GM21526 (cell line): Measurements from ENCODE around the gene KCNMB1.
A peak's percentile ranks its signal among the peaks of the same experiment; 100 is the strongest.

ENCODE experiments used
- ATAC-seq: cut with Tn5 transposase; IDR thresholded peaks from one replicate; pipeline ENCODE4 v1.9.1; 2021; ENCODE audit warnings: moderate library complexity; ENCODE audit not compliant: unreplicated experiment, low FRiP score

KCNMB1 gene, protein sequence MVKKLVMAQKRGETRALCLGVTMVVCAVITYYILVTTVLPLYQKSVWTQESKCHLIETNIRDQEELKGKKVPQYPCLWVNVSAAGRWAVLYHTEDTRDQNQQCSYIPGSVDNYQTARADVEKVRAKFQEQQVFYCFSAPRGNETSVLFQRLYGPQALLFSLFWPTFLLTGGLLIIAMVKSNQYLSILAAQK

DNA sequence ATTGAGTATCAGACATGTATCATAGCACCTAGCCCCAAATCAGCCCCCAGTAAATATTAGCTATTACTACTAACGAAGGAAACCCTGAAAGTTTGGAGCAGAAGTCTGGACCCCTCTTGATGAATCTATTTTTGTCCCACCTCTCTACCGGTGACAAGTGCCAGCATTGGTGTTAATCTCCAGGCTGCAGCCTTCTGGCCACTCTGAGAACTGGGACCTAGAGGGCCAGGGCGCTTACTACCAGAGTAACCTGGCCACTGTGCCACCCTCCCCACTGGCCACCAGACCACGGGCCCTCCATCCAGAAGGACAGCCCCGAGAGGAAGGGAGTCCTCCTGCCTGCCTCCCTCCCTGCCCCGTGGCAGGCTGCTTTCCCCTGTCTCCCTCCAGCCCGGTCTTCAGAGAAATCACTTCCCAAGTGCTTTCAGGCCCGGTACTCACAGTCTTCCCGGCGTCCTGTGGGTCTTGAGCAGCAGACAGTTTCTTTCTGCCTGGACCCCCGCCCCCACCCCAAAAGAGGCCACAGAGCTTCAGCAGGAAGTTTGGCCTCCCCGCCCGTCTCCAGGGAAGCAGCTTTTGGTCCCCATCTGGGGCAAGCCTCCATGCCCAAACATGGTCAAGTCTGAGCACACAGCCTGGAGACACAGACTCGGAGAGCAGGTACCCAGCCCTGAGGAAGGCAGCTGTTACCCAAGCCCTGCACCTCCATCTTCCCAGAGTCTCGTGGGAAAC, at the start of gene KCNMB1:
KCNMB1 (minus strand) TSS at position 550 of the 732 bp plus-strand sequence. CDS start 3,920 bp downstream, outside the sequence.
- ATAC-seq, result no peak

DNA sequence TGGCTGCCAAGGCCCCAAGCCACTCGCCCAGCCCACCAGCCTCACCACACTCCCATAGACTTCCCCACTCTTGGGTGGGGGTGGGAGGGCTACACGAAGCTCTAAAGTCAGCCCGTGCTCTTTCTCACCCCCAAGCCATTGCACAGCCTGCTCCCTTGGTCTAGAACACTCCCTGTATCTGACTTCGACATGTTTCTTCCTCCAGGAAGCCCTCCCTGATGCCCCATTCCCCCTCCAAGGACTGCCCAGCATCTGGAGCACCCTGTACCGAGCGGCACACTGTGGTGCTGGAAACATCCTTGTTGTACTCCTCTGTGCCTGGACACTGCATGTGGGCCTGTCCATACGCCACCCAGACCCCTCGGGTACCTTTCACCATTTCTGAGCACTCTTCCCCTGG, 49.4 kb upstream of the KCNMB1 start:
- no peak for ATAC-seq

DNA sequence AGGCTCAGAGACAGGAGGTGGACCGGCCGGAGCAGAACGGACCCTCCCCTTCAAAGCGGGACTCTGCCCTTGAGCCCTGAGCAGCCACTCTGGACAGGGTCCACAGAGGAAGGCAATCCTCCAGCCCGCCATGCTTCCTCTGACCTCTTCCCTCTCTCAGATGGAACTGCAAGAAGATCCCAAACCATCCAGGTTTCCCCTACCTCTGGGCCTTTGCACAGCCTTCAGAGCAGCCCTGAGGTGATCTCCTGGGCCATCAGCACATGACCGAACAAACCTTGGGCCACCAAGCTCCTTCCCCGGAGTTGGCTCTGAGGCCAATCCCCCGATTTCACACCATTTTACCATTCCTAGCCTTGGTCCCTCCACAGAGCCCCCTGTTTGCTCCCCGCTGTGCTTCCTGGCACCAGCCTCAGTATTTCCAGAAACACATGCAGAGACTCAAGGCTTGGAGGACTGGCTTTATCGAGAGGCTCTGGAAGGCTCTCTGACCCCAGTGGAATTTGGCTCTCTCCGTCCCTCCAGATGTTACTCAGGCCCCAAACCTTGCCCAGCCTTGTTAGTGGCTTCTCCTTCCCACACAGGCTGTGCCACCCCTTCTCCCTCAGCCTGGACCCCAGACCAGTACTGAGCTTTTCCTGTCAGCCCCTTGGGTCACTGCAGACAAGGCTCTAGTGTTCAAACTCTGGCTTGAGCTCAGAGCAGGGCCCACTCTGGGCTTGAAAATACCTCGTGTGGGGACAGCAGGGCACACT, 48.6 kb upstream of the KCNMB1 start:
- ATAC-seq, result no peak

DNA sequence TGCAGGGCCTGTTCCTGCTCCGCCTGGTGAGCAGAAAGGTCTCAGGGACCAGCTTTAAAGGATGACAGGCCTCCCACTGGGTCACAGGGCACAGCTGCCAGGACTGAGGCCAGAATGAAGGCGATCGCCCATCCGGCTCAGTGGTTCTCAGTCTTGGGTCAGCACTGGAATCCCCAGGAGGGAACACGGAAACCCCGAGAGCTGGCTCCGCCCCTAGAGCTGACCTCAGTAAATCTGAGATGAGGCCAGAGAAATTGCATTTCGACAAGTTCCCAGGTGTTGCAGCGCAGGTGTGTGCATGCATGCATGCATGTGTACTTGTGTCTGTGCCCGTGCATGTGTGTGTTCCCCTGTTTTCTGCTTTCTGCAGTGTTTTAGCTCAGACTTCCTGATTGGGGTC, 47.2 kb upstream of the KCNMB1 start:
- ATAC-seq, result no peak

DNA sequence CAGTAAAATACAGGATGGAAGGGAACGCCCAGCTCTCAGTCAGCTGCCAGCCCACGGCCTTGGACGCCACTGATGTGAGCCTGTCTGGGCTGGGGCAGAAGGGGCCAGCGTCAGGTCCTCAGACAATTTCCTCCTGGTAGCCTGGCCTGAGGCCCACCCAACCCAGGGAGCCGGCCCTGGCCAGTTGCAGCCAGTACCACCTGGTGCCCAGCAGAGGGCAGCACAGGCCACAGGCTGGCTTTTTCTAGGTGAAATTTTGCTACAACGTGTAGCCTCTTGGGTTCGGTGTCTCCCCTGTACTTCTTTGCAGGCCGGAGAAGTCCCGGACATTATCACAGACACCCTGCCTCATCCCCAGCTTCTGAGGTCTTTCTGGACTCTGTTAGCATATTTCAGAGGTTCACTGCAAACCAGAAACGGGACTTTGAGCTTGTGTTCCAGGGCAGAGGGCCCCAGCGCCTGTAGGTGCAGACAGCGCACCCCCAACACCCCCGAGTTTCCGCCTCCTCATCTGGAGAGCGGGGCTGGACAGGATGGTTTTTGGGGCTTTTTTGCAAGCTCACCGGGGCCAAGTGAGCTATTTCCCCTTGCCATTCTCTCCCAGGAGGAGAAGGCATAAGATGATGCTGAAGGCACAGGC, 45.9 kb upstream of the KCNMB1 start:
- ATAC-seq, result peak; percentile 89

DNA sequence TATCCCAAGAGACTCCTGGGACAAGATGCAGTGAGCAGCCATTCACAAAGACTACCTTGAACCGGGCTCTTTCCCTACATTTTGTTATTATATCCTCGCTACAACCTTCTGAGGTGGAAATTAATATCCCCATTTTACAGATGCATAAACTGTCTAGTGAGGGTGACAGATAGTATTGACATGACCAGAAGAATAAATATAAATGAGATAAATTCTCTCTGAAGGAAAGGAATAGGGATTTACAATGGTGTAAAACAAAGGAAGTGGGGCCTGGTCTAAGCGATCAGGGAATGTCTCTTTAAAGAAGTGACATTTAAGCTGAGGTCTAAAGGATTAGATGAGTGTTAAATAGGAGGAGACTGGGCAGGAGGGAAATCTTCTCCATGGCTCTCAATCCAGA, 43.5 kb upstream of the KCNMB1 start:
- no peak for ATAC-seq

DNA sequence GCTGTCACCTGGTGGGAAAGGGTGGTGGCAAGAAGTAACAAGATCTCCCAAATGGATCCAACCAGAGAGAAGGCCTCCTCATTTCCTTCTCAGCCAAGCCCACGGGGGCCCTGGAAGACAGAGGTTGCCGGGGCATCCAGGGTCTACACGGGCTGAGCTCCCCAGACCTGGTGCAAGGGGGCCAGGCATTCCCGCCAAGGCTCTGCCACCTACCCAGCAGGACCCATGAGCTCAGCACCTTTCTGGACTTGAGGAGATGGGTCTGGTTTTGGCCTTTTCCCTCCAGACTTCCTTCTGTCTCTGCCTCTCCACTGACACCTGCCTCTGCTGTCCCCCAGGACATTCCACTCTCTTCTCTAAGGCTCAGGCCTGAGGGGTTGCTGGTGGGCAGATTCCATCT, 42.4 kb upstream of the KCNMB1 start:
- ATAC-seq, result no peak

DNA sequence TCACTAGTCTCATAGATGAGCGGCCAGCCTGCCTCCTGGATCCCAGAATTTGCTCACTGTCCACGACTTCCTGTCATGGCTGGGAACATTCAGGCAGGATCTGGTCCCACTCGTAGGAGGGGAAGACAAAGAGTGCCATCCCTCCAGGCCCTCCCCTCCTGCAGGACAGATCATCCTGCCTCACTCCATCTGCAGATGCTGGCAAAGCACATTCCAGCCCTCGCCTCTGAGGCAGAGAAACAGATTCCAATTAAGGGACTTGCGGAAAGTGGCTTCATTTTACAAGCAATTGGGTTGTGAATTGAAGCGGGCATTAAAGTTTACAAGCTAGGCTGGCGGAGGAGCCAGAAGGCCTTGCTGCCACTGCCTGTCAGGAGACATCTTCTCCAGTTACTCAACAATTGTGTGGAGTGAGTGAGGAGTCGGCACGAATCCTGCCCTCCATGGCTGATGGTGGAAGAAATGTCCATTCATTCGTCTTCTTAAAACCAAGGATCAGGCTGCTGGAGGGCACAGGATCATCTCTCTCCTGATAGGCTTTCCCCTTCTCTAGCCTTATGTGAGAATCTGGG, 41.8 kb upstream of the KCNMB1 start:
- ATAC-seq, result no peak

DNA sequence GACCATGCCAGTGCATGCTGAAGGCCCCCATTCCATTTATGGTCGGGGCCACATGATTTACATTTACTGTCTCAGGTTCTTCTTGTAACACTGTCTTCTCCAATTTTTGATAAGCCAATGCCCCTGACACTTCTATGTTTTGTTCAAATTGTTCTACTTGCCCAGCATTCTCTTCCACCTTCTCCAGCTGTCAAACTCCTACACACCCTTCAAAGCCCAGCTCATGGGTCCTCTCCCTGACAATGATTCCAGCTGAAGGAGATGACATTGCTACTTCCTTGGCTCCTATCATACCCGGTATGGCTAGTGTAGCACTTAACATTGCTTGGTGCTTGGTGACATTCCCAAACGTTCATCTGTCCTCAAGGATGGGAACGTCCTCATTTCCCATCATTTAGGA, 41.1 kb upstream of the KCNMB1 start:
- ATAC-seq, result no peak

DNA sequence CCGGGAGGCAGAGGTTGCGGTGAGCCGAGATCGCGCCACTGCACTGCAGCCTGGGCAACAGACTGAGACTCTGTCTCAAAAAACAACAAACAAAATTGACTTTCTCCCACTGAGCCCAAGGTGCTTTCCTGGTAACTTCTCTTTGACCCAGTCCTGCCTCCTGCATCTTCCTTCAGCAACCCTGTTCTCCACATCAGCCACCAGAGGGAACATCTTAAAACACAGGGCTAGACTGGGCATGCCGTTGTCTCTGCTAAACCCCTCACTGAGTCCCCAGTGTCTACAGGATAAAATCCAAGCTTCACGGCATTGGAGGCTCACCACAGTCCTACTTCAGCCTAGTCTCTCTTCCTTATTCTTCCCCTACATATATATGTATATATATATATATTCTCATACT, 39.8 kb upstream of the KCNMB1 start:
- ATAC-seq, result no peak

DNA sequence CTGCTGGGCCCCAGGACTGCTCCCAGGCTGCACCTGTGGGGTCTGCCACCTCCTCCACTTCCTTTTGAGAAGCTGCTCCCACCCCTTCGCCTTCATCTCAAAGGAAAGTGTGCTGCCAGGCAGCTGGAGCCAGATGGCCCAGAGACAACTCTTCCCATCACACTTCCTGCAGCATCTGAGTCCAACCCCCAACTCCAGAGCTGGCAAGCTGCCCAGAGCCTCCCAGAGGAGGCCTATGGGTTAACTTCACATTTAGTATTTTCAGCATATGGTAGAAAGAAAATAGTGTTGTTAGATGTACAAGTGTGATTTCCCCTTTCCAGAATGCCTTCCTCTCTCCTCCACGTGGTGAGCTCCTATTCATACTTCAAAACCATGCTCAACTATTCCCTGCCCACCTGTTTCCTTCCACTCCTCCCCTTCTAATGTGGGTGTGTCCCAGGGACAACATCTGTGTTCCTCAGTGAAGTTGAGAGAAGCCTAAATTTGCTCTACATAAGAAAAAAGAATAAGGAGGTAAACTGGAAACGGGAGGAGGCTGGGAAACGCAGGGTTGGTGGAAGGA, 38.6 kb upstream of the KCNMB1 start:
- ATAC-seq, result no peak

DNA sequence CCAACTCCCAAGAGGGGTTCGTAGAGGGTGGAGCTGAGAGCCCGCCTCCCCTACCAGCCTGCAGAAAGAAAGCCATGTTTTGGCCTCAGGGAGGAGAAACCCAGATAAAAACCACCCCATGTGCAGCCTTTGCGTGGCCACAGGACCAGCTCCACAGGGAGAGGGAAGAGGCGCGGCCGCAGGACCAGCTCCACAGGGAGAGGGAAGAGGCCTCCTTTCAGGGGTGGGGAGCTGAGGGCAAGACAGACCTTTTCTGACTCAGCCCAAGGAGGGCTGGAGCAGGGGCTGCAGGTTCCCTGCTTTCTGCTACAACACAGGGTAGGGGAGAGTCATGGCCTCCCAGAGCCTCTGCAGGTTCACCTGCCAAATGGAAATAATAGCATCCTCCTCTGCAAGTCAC, 37.6 kb upstream of the KCNMB1 start:
- ATAC-seq, result no peak

DNA sequence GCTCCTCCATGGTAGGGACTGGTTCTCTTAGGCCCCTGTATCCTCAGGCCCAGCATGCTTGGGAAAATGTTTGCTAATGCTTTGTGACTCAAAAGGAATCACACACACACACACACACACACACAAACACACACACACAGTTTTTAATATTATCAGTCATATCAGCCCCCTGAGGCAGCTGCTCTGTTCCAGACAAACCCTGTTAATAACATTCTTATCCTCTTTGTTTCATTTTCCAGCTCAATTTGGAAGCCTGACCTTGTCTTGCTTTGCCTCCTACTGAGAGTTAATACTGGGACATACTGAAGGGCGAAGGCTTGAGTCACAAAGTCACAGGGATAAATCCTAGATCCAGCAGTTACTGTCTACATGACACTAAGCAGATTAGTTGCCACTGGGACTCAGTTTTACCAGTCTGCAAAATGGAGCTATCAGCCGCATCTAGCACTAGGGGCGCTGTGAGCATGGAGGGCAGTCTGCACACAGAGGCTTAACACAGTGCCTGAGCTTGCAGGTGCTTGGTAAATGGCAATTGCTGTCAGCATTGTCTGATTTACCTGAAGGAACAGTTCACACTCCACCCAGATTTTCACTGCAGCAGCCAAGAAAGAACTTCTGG, 37.1 kb upstream of the KCNMB1 start:
- ATAC-seq, result peak; percentile 57

DNA sequence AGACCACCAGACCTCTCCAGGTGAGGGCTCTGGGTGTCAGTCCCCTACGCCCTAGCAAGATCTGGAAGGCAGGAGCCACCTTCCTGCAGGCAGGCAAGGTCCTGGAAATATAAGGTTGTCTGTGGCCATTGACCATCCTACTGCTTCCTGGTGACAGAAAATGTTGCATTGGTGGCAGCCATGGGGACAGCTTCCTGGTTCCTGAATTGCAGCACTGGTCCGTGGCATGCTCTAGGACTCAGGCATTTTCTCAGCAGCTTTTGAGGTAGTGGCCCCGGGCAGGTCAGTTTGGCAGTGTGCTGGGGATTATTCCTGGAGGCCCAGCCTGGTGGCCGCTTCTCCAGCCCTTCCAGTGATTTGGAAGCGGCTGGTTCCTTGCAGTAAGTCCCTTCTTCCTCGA, 36.6 kb upstream of the KCNMB1 start:
- ATAC-seq, result no peak

DNA sequence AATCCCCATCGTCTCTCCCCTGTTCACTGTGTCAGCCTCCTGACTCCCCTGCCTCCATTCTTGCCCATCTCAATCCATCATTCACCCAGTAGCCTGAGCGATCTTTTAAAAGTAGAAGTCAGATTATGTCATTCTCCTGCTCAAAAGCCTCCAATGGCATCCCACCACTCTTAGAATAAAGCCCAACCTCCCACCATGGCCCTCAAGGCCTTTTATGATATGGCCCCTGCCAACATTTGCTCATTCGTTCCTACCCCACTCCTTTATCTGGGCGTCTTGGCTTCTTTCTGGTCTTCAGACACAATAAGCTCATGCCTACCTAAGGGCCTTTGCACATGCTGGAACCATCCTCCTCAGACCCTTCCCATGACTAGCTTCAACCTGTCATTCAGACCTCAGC, 35.5 kb upstream of the KCNMB1 start:
- ATAC-seq, result no peak

DNA sequence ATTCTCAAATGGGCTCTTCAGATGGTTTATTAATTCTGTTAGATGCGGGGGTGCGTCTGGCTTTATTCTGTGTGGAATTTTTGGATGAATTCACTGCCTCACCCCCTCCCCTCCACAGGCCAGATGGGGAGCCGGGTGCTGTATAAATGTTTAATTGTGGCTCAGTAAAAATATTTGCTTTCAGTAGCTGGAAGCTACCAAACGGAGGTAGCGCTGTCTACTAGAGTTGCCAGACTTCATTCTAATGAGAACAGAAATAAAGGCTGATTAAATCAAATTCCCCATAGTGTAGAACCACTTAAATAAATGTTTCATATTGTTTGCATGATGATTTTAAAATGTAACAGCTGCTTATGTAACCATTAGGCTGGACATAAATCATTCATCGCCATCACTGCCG, 34.5 kb upstream of the KCNMB1 start:
- no peak for ATAC-seq

DNA sequence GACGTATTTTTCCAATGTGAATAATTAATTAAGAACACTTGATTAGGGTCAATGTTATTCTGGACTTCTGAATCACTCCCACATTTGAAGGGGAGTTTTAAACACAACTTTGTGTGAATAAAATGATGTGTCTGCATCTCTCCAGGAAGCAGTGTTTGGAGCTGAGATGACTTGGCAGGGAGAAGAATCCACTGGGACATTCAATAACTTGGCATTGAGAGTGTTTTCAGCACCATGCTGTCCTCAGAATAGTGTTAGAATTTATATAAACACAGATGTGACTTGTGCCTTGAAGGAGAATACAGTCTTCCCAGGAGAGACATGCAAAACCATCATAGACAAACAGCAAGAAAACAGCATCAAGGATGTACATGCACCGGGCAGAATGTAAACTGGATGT, 32.7 kb upstream of the KCNMB1 start:
- no peak for ATAC-seq

DNA sequence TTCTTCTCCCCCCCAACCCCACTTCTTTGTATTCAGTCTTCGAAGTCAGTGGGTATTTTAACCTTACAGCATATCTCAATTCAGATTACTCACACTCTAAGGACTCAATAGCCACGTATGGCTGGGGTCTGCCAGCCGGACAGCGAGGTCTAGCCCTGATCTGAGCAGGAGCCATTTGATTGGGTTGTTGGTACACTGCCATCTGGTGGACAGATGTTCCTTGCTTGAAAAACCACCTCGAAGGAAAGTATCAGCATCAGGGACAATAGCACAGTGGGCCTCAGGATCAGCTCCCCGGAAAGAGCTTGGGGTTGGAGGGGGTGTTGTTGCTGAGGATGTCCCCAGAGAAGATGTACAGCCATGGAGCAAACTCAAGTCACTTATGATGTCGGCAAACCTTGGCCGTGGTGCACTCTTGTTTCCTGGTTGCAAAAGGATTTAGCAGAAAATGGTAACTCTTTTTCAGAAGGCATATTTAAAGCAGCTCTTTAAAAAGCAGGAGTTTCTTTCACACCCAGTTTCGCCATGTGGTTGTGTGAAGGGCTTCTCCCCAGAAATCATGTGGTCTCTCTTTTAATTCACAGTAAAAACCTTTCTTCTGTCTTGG, 31.7 kb upstream of the KCNMB1 start:
- ATAC-seq, result no peak

DNA sequence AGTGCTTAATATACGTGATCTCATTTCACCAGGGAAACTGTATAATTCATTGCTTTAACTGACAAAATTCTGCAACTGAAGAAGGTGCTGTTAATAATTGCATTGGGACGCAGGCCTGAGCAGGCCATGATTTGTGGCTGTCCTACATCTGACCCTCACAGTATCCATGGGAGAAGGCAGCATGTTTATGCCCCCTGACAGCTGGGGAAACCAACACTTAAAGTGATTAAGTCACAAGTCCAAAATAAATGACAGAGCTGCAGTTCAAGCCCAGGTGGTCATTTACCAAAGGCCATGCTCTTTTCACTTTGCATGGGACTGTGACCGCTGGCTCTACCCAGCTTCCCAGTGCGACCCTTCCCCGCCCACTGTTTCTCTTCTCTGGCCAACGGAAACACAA, 30.5 kb upstream of the KCNMB1 start:
- no peak for ATAC-seq

DNA sequence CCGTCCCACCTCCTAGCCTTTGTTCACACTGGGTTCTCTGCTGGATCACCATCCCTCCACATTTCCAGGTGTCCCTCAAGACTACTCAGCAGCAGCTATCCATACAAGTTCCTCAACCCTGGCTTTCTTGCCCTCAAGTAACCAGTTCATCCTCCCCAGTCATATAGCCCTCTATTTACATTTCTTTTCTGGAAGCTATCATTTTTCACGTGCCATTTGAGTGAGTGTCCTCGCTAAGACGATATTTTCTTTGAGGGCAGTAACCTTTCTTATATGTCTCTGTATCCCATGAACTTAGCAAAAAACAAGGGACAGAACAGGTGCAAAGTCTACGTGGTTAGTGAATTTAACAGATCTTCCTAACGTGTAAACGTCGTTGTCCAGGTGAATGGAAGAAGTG, 29.6 kb upstream of the KCNMB1 start:
- ATAC-seq, result no peak
